Measurements from ENCODE around the gene SLC35C1.
"Not testable (repeated sequence)": the region's sequence is repeated elsewhere in the genome, so short reads cannot be mapped to it uniquely, and the experiment has no call there.

SLC35C1 gene

DNA sequence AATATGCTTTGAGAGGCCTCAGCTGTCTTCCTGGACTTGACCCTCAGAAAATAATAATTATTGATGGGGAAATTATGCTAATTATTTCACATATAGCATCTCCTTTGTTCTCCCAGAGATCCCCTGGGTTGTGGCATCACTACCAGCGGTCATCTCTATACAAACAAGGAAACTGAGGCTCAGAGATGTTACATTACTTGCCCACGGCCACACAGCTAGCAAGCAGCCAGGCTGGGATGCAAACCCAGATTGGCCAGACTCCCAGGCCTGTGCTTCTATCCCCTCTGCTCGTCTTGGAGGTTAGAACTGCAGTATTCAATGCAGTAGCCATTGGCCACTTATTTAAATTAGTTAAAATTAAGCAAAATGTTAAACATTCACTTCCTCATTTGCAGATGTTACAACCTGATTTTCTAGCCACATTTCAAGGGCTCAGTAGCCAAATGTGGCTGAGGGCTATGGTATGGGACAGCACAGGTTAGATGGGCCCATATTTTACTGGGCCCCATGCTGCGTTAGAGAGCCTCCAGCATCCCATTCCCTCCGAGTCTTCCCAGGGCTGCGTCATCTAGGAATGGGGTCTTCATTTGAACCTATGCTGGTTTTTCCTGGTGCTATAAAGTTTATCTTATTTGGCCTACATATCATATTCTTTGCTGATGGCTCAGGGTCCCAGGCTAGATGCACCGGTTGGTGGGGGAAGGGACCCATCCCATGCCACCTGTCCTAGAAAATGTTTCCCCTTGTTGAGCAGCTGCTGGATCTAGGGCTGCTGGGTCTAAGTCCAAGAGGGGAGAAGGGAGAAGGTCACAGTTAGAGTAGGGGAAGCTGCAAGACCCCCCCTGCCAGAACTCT, 2.2 kb downstream of the SLC35C1 start:
- no peak for TF ChIP-seq ZFX (IDR thresholded peaks at IDR 0.05; ENCODE audit: borderline replicate concordance)
- TF ChIP-seq, protein P1, sequence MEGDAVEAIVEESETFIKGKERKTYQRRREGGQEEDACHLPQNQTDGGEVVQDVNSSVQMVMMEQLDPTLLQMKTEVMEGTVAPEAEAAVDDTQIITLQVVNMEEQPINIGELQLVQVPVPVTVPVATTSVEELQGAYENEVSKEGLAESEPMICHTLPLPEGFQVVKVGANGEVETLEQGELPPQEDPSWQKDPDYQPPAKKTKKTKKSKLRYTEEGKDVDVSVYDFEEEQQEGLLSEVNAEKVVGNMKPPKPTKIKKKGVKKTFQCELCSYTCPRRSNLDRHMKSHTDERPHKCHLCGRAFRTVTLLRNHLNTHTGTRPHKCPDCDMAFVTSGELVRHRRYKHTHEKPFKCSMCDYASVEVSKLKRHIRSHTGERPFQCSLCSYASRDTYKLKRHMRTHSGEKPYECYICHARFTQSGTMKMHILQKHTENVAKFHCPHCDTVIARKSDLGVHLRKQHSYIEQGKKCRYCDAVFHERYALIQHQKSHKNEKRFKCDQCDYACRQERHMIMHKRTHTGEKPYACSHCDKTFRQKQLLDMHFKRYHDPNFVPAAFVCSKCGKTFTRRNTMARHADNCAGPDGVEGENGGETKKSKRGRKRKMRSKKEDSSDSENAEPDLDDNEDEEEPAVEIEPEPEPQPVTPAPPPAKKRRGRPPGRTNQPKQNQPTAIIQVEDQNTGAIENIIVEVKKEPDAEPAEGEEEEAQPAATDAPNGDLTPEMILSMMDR (IDR thresholded peaks at IDR 0.05) = no peak
- no peak overlapping the region for H3K27ac ChIP-seq

DNA sequence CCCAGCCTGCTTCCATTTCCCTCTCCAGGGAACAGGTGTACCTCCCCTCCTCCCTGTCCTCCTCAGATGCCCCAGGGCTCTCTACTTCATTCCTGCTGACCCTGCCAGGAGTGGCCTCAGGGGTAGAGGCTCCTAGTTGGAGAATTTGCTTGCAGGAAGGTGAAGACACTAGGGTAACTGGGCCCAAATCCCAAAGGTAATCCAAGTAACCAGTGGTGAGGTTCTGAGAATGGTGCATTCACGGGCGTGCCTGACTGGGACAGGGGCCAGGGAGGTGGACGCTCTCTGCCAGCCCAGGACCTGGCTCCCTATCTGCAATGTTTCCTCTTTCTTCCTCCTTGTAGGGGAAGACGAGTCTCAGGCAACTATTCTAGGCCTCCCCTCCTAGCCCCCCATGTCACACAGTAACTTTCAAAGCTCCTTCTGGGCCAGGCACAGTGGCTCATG, 2.9 kb downstream of the SLC35C1 start:
- no peak for TF ChIP-seq ZFX (IDR thresholded peaks at IDR 0.05; ENCODE audit: borderline replicate concordance)
- TF ChIP-seq, protein P1 (IDR thresholded peaks at IDR 0.05) = no peak
- H3K27ac ChIP-seq = no peak overlapping the region

DNA sequence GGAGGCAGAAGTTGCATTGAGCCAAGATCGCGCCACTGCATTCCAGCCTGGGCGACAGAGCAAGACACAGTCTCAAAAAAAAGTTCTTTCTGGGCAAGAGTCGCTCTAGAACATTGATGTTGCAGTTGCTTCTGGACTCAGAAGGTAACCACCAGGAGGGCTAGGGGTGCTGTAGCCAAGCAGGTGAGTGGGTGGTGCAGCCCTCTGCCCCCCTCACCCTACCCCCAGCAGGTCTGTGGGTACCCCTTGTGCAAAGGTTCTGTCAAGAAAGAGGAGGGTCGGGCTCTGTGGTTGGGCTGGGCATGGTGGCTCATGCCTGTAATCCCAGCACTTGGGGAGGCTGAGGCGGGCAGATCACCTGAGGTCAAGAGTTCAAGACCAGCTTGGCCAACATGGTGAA, 3.5 kb downstream of the SLC35C1 start:
- H3K27ac ChIP-seq = not testable (repeated sequence)

DNA sequence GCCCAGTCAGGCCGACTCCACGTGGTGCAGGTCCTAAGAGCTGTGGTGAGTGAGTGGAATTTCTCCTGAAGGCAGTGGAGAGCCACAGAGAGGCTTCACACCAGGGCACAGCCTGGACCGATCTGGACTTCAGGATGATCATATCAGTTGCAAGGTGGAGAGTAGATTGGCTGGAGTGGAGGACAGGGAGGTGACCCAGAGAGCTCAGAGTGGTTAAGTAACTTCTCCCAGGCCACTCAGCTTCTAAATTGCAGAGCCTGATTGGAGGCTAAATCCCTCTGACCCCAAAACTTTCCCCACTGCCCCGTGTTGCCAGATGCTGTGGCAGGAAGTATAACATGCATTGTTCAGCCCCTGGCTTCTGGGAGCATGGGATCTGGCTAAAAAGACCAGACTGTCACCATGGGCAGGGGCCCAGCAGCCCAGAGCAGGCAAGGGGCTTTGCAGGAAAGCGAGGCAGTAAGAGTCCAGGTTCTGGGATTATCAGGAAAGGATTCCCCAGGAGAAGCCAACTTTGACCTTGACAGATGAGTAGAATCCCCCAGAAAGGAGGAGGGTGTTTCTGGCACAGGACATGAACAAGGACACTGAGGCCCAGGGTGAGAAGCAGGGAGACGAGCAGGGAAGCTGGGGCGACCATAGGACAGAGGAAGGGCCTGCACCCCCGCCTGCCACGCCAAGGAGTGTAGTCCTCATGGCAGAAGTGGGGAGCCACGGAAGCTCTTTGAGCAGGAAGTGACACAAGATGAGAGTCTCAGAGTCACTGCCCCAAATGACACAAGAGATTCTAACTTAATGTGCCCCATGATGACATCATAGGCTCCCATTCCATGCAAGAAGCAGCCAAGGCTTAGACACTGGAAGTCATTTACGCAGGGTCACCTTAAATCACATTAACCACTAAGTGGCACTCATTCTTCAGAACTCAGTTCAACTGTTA, 4.8 kb downstream of the SLC35C1 start:
- TF ChIP-seq, protein P1 (IDR thresholded peaks at IDR 0.05) = no peak
- TF ChIP-seq ZFX (IDR thresholded peaks at IDR 0.05; ENCODE audit: borderline replicate concordance) = no peak
- no peak overlapping the region for H3K27ac ChIP-seq

DNA sequence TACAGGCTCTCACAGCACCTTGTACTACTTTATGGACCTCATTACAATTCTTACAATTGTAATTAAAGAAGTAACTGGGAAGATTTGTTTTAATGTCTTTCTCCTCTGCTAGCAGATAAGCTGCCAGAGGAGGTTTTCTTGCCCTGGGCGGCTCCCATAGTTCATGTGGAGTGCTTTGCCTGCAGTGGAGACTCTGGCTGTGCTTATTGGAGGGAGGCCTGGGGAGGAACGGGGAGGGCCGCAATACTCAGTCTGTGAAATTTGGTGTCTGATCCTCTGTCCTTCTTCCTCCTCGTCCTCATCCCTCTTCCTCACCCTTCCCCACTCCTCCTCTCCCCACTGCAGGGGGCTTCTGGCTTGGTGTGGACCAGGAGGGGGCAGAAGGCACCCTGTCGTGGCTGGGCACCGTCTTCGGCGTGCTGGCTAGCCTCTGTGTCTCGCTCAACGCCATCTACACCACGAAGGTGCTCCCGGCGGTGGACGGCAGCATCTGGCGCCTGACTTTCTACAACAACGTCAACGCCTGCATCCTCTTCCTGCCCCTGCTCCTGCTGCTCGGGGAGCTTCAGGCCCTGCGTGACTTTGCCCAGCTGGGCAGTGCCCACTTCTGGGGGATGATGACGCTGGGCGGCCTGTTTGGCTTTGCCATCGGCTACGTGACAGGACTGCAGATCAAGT, 5.6 kb downstream of the SLC35C1 start:
- TF ChIP-seq, protein P1 (IDR thresholded peaks at IDR 0.05) = no peak
- TF ChIP-seq ZFX (IDR thresholded peaks at IDR 0.05; ENCODE audit: borderline replicate concordance) = no peak
- H3K27ac ChIP-seq = no peak overlapping the region

DNA sequence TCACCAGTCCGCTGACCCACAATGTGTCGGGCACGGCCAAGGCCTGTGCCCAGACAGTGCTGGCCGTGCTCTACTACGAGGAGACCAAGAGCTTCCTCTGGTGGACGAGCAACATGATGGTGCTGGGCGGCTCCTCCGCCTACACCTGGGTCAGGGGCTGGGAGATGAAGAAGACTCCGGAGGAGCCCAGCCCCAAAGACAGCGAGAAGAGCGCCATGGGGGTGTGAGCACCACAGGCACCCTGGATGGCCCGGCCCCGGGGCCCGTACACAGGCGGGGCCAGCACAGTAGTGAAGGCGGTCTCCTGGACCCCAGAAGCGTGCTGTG, 6.1 kb downstream of the SLC35C1 start:
- no peak for TF ChIP-seq ZFX (IDR thresholded peaks at IDR 0.05; ENCODE audit: borderline replicate concordance)
- TF ChIP-seq, protein P1 (IDR thresholded peaks at IDR 0.05) = no peak
- no peak overlapping the region for H3K27ac ChIP-seq

DNA sequence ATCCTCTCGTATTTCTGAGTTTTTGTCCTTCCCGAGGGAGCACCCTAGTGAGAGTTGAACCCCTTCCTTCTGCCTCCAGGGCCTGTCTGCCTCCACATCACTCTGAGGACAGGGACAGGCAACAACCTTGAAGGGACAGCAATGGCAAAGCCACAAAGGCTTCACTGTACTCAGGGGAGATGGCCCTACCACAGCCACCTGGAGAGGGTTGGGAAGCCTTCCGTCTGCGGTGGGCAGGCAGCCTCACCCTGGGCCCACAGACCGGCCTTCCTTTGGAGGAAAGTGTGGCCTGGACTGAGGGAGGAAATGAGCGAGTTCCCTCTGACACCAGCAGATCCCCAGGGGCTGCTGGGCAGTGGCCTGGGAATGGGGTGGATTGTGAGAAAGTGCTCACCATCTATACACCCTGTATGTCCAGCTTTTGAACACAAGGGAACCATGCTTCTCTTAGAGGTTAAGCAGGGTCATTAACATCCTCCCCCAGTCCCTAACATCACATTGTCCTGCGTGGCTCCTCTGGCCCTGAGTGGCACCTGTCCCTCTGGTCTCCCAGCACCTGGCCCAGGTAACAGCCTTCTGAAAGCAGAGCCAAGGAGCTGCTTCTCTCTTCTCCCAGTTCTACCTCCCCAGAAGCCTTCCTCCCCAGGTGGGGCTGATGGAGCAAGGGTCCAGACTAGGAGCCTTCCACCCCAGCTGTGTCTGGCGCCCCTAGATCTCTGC, 6.8 kb downstream of the SLC35C1 start:
- TF ChIP-seq, protein P1 (IDR thresholded peaks at IDR 0.05) = no peak
- no peak for TF ChIP-seq ZFX (IDR thresholded peaks at IDR 0.05; ENCODE audit: borderline replicate concordance)
- no peak overlapping the region for H3K27ac ChIP-seq

Data from 22Rv1 (cell line).